IPS DF 4.7 (cell line): Measurements from ENCODE around the gene CHKA.

Source experiments
- DNase-seq: peaks from one replicate; pipeline ENCODE4 v3.0.0-alpha.2; 2013; ENCODE audit warnings: low spot score; ENCODE audit errors: extremely low read depth

Gene CHKA

DNA sequence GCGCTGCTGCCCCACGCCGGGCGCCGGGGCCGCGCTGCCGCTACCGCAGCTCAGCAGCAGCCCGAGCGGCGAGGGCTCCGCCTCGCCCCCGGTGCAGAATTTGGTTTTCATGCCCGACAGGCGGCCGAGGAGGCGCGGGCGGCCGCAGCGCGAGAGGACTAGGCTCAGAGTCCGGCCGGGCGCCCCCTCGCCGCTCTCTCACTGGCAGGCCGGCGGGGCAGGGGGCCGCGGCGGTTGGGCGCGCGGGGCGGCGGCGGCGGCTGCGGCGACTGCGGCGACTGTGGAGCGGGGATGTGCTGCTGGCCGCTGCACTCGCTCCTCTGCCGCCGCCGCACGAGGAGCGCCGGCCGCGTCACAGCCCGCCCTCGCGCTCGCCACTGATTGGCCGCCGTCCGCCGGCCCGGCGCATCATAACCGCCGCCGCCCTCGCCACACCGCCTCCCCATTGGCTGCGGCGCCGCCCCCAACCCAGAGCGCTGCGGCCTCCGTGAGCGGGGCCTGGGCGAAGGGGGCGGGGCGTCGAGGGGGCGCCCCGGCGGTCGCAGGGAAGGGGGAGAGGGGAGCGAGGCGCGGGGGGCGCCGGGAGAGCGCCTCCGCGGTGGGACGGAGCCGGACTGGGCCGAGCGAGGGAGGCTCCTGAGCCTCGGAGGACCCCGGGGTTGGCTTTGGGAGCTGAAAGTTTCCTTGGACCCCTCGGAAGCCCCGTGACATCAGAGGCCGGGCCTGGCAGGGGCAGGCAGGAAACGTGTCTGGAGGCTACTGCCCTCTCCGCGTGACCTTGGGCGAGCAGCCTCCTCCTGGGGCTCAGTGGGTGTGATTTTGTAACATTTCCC is at the start of gene CHKA:
Gene CHKA (minus strand): TSS at position 322 of the 833 bp plus-strand sequence. CDS start 211 bp downstream, at position 111.
- DNase-seq: no peak

DNA sequence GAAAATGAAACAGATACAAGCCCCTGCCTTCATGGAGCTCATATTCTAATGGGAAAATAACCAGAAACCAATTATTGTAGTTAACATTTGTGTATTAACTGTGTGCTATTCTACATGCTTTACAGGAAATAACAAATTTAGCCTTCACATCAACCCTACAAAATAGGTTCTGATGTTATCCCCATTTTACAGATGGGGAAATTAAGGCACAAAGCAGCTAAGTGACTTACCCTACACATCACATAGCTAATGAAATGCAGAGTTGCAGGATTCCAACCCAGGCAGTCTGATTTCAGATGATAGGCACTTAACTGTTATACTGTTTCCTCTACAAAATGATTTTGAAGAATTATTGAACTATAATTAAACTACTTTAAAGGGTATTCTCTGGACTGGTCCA is 48.3 kb upstream of the CHKA start:
- no peak for DNase-seq

DNA sequence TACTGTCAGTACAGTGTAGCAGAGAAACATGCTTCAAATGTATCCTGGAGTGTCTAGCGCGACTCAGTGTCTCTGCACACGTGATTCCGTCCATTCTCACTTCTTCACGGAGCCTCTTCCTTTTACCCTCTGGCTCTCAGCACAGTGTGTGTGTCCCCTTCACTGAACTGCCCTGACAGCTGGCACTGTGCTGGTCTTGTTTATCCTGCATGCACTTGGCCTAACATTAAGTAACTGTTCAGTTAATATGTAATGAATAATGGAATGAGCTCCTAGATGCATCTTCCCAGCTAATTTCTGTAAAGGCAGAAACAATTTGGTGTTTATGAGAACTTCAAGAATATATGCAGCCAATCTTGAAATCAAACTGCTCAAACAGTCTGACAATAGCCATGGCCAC is 47.5 kb upstream of the CHKA start:
- no peak for DNase-seq

DNA sequence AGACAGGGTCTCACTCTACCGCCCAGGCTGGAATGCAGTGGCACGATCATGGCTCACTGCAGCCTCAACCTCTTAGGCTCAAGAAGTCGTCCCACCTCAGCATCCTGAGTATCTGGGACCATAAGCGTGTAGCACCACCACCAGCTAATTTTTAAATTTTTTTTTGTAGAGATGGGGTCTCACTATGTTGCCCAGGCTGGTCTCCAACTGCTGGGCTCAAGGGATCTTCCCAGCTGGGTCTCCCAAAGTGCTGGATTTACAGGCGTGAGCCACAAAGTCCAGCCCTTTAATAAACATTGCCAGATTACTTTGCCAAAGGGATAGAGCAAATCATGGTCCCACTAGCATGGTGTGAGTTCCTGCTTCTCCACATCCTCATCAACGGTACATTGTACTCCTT is 46.3 kb upstream of the CHKA start:
- DNase-seq: no peak

DNA sequence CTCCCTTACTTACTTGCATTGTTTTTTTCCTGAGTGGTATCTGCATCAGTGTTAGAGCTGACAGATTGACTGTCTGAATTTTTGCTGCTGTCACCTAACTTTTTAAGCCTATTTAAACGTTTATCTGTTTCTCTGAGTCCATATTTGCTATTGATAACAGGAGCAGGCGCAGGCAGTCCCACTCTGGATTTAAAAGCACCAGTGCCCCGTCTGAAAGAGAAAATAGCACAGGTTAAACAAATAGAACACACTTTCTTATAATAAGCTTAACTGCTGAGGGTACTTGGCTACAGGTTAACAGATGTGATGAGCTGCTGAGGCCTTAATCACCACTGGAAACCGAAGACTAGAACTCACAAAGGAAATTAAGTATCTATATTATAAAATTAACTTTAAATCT is 45.8 kb upstream of the CHKA start:
- no peak for DNase-seq

DNA sequence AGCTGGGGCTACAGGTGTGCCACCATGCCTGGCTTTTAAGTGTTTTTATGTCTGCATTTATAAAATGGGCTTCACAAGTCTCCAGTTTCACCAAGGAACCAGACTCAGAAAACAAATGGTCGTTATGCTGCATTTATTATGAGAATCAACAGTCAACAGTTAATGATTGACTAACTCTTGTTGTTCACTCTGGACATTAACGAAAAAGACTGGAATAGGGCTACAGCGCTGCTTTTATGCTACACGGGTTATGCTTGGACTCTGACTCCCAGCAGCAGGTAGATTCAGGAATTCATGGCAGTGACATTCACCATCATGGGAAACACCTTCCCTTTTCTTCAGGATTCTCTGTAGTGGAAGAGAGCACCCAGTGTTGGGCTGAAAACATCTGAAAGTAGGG is 44.4 kb upstream of the CHKA start:
- DNase-seq: no peak

DNA sequence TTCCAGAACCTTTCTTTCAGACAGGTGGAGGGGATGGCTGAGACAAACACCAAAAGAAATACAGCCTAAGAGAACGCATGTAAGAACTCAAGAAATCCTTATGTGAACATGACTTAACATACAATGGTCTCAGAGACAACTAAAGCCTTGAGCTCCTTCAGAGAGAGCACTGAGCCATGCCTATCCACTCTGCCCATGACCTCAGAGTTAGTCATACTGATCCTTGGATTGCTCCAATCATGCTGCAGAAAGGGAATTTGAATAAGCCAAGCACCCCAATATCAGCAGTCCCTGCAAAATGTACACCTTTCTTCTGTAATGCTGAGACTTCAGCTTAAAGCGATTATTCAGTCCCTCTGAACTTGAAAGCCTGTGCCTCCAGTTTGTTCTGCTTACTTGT is 43.2 kb upstream of the CHKA start:
- DNase-seq: no peak

DNA sequence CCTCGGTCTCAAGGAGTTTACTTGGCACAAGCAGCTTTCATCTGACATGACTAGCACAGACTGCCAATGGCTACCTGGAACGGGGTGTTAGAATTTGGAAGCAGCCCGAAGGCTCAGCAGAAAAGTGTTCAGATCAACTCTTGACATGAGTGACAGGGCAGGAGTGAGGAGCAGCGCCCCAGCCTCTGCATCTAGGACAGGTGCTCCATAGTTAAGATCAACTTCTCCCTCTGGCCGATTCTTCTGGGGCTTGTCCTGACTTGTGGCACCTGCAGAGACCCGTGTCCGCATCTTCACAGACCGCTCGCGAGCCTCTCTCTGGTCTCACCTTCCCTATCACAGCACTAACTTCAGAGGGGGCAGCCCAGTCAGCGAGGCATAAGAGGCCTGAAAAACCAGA is 42.5 kb upstream of the CHKA start:
- DNase-seq: no peak

DNA sequence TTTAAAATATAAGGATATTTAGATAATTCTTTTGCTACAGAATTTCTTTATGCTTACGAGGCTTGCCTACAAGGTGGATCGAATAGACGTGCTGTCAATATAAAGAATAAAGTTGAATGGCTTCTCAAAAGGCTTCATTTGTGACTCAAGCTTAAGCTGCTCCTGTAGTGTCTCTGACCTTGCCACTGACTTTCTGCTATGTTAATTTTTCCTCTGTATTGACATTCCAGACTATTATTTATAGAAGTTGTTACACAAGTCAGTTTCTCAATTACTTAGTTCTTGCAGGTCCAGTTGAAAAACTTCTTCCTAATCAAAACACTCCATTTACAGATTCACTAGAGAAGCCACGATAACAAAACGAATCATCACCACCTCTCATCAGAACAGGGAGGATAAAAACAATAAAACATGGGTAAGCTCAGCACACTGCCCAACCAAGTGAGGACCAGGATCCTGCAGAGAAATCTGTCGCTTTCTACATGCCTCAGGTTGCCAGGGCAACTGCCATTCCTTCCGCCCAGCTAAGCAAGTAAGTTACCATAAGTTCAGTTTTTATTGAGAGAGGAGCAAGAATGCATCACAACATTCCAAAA is 39.0 kb upstream of the CHKA start:
- no peak for DNase-seq

DNA sequence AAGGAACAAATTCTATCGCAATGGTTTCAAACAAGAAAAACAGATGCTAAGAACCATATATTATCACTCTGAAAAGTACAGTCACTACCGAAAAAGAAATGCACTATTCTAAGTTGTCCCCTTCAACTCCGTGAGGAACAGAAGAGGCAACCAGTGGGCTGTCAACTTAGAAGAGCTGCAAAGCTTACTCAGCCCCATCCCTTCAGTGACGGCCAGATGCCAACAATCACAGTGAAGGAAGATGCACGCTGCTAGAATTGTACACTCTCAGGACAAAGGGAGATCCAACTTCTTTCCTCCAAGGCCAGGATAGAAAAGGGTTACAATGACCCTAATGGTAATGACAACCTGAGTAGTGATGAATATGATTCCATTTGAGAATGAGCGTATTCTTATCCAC is 38.5 kb upstream of the CHKA start:
- DNase-seq: no peak

DNA sequence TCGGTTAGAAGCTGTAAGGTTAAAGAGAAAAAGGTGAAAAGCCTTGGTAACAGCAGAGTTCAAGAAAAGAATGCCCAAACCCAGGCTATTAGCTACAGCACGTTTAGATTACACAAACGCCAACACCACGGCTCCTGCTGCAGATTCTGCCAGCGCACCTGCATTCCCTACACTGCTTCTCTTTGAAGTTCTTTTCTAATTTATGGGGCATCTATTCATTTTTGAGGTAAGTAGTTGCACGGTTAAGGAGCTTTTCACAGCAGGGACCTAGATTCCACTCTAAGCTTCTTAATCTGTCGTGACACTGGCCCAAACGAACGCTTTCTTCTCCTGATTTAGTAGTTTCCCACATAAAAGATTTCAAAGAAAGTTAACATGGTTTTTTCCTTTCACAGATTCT is 38.0 kb upstream of the CHKA start:
- no peak for DNase-seq

DNA sequence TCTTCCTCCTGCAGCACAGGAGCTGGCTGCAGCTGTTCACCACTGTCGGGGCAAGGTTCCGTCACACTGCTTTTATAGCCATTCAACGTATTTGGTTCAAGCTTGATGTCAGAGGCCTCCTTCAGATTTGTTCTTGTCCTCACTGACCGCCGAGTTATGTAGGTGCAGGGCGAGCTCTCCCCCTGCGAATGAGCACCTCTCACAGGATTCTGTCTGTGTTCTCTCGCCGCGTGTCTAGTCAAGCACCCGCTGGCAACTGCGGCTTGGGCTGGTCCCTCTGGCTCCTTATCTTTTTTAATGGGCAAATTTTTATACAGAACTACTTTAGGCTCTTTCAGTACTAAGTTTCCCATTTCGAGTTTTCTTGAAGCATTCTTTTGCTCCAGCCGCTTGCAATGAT is 37.4 kb upstream of the CHKA start:
- no peak for DNase-seq

DNA sequence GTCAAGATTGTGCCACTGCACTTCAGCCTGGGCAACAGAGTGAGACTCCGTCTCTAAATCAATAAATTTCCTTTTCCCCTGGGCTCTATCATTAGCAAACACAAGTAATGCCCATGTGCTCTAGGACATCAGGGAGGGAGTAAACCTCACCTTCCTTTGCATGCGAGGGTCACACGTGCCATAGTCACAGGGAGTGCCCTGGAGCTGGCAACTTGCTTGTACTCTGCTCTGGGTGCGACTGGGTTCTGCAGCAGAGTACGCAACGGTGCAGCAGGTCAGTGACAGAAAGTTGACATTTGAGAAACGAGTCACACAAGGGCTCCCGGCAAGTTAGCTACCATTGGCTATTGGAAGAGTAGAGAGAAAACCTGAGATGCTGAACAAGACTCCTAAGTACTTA is 32.6 kb upstream of the CHKA start:
- DNase-seq: no peak

DNA sequence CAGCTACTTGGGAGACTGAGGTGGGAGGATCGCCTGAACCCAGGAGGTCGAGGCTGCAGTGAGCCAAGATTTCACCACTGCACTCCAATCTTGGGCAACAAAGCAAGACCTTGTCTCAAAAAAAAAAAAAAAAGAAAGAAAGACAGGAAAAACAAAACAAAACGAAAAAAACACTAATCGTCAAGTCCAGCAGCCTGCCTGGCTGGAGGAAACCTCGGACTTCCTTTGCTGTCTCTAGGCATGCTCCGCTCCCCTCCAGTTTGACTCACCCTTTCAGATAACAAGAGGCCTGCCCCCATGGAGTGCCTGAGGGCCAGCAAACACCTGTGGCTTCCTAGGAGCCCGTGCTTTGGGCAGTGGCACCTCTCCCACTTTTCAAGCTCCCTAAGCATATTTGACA is 28.8 kb upstream of the CHKA start:
- no peak for DNase-seq

DNA sequence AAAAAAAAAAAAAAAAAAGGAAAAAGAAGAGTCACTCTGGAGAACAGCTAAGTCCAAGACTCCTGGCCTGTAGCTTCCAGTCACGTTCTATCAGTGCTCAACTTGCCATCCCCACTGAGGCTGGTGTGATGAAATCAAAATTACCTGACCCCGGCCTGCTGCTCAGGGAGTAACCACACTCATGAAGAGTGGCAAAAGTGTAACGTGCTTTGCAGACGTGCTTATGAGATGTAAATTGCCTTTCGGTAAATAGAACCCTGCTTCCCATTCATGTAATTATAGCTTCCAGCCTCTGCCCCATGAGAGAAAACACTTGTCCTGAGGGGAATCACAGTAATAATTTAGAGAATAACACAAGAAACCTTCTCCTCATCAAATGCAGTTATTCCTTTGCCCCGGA is 28.2 kb upstream of the CHKA start:
- no peak for DNase-seq

DNA sequence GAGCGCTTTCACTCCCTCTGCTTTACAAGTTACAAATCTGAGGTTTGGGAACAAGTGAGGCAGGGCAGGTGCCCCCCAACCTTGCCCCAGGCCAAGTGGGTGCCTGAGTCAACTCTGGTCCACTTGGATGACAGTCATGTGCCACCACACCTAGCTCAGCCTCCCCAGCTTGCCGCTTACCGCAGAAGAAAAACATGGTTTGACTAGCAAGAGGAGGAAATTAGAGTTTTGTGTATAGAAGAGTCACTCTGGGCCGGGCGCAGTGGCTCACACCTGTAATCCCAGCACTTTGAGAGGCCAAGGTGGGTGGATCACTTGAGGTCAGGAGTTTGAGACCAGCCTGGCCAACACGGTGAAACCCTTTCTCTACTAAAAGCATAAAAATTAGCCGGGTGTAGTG is 27.7 kb upstream of the CHKA start:
- no peak for DNase-seq

DNA sequence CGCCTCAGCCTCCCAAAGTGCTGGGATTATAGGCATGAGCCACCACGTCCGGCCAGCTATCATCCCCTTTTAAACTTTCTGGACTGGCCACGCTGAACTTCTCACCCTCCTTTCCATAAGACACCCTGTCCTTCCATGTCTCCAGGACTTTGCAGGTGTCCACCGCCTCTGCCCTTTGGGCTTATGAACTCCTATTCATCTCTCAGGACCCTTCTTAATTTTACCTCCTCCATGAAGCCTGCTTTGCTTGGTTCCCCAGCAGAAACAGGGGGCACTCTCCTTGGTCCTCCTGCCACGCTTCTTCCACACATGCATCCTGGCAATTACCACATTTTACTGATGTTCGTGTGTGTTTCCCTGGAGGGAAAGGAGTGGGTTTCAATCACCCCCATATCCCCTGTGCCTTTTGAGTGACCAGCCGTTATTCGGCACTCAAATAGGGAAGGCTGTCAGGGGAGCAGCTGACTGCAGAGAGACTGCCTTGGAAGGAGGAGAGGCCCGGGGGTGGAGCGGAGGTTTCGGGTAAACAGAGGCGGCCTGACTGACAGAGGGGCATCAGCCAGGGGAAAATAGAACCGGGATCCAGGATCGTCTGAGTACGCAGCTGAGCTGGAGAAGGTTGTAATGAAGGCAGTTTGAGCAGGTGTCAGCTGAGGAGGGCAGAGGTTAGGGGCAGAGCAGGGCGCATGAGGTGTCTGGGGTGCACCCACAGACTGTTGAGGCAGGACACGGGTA is 27.1 kb upstream of the CHKA start:
- no peak for DNase-seq

DNA sequence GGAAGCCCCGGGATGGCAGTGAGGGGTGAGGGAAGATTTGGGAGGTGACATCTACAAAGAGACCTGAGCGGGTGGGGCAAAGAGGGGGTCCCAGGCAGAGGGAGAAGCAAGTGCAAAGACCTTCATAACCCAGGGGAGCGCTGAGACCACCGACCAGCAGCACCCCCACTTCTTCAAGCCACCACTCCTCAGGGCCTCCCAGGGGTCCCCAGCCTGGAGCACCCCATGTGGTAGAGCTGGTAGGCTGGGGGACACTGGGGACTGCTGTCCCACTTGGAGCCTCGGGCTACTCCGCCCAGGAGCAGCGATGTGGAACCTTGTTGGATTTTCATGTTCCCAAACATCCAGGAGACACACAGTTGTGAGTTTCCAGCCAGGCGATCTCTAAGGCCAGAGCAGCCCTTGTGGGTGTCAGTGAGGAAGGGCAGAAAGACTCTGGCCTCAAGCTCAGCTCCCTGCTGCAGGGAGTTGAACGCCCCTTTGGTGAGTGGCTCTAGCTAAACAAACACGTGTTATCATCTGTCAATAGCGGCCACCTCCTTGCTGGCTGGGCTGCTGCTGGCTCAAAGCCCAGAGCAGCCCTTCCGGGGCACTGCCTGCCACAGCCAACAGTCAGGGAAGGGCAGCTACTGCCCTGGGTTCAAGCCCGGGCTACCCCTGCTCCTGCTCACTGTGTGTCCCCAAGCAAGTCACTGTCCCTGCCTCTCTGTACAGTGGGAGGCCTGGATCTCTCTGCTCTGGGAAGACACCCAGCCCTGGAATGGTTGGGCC is 25.7 kb upstream of the CHKA start:
- no peak for DNase-seq

DNA sequence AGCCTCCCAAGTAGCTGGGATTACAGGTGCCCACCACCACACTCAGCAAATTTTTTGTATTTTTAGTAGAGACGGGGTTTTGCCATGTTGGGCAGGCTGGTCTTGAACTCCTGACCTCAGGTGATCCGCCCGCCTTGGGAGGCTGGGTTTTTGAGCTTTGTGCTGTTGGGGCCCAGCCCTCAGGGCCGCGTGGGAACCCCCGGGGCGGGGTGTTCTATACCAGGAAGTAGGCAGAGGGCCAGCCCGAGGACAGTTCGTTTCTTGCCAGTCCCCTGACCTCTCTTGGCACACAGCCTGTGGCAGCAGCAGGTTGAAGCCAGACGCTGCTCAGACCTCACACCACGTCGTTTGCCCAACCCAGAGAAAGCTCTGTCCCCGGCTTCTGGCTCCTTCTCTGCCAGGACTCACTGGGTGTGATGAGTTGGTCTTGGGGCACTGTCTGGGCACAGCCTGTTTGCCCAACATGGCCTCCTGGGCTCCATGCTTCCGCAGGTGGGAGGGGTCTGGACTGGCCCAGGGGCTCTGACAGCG is 24.9 kb upstream of the CHKA start:
- no peak for DNase-seq

DNA sequence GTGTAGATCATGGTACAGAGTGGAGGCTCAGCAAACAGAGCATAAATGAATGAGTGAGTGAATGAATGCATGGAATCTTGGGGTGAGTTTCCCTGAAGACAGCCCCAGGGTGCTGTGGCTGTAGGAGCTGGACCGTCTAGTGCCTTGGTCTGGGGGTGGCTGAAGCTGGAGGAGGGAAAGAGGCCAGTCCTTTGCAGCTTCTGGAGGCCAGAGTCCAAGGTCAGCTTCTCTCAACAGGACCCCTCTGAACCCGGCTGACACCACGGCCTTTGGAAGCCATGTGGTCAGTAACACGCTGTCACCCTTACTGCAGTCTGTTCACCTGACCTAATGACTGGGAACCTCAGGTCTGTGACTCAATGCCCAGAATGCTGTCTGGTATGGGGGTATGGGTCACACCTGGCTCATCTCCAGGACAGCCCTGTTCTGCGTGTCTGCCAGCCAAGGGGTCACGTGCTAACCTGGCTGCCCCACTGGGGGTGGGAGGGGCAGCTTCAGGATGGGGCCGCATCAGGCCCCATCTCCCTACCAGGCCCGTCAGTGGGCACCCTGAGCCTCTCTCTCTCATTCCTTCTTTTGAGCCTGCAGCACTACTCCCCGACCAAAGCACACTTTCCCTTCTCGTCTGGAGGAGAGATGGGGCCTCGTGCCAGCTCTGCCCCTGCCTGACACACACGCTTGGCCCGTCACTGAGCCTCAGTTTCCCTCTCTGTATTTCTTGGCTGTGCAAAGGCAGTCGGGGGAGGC is 24.1 kb upstream of the CHKA start:
- DNase-seq: no peak

DNA sequence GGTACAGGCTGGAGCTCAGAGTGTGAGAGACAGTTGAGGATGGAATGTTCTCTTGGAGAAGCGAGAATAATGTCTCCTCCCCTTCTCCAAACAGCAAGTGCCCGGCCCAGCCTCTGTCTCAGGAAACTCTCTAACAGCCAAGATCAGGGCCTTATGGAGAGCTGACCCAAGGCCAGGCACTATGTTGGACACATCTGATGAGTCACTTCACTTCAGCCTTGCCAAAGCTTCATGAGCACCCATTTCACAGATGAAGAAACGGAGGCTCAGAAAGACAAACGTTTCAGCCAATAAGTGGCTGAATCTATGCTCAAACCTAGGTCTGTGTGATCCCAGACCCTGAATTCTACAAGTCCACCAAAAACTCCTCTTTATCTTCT is 22.1 kb upstream of the CHKA start:
- no peak for DNase-seq
